HG02970 (cell line): ENCODE data around the gene DNAH2.

ENCODE experiments used
- ATAC-seq: cut with Tn5 transposase; IDR thresholded peaks from one replicate; pipeline ENCODE4 v1.9.1; 2021; ENCODE audit warnings: mild to moderate bottlenecking, moderate library complexity, moderate number of reproducible peaks; ENCODE audit not compliant: unreplicated experiment, low FRiP score

The DNAH2 gene

GRCh38 chr17:7846765-7847661 is 129.5 kb downstream of the DNAH2 start:
- no peak for ATAC-seq

- ATAC-seq, result no peak
These were observed 130.6 kb downstream of the DNAH2 start for GRCh38 chr17:7848131-7848579.

- ATAC-seq, result no peak
These were observed 131.2 kb downstream of the DNAH2 start for GRCh38 chr17:7848739-7849129.

- ATAC-seq, result no peak
These were observed 131.7 kb downstream of the DNAH2 start for GRCh38 chr17:7849130-7849750.

- no peak for ATAC-seq
These were observed 132.4 kb downstream of the DNAH2 start for GRCh38 chr17:7849751-7850504.

- ATAC-seq, result no peak
These were observed 133.3 kb downstream of the DNAH2 start for GRCh38 chr17:7850701-7851437.

GRCh38 chr17:7851438-7852261 is 134.1 kb downstream of the DNAH2 start:
- ATAC-seq, result peak; percentile 58

- ATAC-seq, result no peak
These were observed 134.7 kb downstream of the DNAH2 start for GRCh38 chr17:7852262-7852670.

GRCh38 chr17:7852919-7853690 is 135.6 kb downstream of the DNAH2 start:
- no peak for ATAC-seq

GRCh38 chr17:7853691-7854038 is 136.1 kb downstream of the DNAH2 start:
- ATAC-seq, result no peak

GRCh38 chr17:7854078-7854777 is 136.7 kb downstream of the DNAH2 start:
- no peak for ATAC-seq

- no peak for ATAC-seq
These were observed 137.5 kb downstream of the DNAH2 start, which contains the start of gene TMEM88 for GRCh38 chr17:7854851-7855659. TSS of gene TMEM88 (plus strand) at chr17:7855066. CDS start at chr17:7855075, 9 bp downstream.

GRCh38 chr17:7855660-7856010 is 138.1 kb downstream of the DNAH2 start:
- no peak for ATAC-seq

- ATAC-seq, result no peak
These were observed 138.7 kb downstream of the DNAH2 start for GRCh38 chr17:7856011-7856810.

- peak; percentile 82 for ATAC-seq
These were observed 139.5 kb downstream of the DNAH2 start, which contains the start of gene NAA38 for GRCh38 chr17:7856811-7857712. TSS of gene NAA38 (minus strand) at chr17:7857559. CDS start at chr17:7857463, 96 bp downstream.
